Stimulated activated CD8-positive, alpha-beta memory T cell treated with anti-CD3 and anti-CD28 coated beads, Interleukin-15, amount 100 ng/mL, for 4 hours (primary cell): Measurements from ENCODE around the gene TDRD9.

Experiments
- DNase-seq, 2 donors: peaks; one replicate each; pipeline ENCODE4 v3.0.0-alpha.2; 2020; ENCODE audit warnings: low read depth in 2 of 2

The TDRD9 gene

DNA sequence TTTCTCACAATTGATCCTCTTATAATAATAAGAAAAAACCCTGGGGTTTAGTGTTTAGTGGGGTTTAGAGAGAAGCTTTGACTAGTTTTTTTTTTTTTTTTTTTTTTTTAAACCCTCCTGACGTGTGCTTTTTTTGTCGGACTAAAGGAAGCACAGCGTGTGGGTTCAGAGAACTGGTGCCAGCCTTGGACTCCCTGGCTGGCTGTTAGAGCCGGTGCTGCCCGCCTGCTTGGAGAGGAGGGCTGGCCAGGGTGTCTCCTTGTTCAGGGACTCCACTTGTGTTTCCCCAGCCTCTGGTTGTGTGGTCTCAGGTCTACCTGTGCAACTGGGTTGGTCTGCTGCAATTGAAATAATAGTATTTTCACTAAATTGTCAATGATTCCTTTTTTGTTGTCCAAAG lies 103.1 kb downstream of the TDRD9 start:
- DNase-seq: no peak

DNA sequence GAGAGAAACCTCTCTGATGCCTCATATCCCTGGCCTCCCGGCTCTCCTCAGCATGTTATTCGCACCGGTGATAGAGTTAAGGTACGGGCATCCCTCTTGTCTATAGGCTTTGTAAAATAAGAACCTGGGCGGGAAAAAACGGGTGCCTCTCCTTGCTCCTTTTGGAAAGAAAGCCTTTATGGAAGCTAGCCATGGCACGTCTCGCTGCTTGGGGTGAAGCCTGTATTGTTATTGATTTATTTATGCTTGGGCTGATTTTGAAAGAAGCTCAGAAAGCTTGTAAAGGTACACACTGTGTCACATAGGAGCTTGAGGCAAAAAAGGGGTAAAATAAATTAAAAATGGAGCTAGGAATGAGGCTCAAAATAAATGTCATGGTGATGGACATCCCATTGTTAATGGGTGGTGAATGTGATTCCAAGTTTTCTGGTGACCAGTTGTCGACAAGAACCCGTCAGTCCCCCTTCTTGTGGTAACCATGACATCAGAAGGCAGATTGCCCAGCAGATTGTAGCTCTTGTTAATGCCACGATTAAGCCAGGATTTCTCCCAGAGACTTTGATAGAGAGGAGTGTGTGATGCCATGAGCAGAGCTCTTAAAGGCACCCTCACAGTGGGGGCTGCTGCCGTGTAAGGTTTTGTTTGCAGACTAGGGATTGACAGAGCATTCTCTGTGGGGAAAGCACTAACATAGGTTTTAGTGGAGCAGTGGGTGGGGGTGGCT lies 106.9 kb downstream of the TDRD9 start:
- DNase-seq: no peak

DNA sequence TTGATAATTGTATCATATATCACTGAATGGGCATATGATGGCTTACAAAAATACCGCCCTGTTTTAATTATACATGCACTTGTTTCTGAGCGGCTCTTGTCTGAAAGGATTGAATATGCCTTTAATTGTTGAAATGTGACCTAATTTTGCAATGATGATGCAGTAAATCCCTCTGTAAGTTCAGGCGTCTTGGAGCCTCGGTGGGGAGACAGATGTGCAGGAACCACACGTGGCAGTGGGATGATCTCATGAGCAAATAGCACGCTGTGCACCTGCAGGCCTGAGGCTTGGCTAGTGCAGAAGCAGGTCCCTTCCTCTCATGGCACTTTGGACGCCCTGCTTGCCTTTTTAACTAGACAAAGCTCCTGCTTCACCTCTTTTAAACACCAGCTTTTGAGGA lies 108.0 kb downstream of the TDRD9 start:
- no peak for DNase-seq

DNA sequence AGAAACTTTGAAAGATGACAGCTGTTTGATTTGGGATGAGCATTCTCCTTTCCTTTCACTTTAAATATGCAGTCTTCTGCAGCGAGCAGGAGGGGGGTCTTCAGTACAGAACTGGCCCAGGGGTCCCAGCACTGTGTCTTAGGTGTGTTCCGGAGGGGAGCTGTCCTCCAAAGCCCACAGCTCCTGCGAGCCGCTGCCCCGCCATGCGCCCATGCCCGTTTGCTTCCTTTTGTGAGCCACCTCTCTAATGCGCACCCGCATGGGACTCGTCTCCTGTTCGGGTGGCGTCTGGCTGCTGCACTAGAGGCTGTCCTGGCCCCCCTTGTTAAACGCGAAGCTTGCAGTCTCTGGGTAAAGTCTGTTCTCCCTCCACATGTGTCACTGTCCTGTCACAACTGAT lies 108.8 kb downstream of the TDRD9 start:
- no peak for DNase-seq

DNA sequence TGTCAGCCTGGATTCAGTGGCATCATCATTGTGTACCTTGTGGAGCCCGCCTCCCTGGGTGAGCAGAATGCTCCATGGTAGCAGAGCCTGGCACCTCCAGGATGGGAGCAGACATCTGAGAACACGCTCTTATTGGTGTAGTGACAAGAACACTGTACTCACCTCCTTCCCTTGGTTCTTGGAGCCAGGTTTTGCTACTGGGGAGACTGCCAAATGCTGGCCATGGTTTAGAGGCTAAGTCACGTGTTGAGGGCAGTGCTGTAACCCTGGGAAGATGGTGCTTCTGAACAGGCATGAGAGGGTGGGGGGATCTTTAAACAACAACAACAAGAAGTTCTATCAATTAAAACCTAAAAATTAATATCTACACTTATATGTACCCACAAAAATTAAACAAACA lies 109.6 kb downstream of the TDRD9 start:
- DNase-seq: no peak

DNA sequence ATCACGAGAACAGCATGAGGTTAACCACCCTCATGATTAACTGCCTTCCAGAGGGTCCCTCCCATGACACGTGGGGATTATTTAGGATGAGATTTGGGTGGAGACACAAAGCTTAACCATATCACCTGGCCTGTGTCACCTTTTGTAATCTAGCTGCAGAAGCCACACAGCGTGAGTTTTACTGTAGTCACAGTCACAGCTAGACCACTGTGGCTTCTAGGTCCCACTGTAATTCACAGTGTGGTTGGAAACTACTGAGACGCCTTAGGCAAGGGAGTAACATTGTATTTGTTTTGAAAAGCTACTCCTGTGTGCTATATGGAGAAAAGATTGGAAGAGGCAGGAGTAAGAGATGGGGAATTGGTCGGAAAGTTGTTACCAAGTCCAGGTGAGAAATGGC lies 111.0 kb downstream of the TDRD9 start:
- DNase-seq: no peak

DNA sequence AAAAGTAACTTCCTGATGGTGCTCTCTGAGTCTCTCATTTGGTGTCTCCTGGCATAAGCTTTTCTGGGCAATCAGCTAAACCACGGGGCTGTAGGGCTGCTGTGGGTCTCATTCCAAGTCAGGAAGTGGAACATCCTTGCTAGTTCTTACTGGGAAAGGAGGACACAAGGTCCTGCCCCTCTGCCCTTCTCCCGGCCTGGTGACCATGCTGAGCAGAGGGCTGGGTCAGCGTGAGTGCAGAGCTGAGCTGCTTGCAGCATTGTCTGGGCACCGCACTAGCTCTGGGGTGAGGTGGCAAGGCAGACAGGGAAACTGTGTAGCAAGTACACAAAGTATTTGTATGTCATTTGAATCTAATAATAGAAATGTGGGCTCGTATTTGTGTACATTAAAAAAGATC lies 112.3 kb downstream of the TDRD9 start:
- no peak for DNase-seq

DNA sequence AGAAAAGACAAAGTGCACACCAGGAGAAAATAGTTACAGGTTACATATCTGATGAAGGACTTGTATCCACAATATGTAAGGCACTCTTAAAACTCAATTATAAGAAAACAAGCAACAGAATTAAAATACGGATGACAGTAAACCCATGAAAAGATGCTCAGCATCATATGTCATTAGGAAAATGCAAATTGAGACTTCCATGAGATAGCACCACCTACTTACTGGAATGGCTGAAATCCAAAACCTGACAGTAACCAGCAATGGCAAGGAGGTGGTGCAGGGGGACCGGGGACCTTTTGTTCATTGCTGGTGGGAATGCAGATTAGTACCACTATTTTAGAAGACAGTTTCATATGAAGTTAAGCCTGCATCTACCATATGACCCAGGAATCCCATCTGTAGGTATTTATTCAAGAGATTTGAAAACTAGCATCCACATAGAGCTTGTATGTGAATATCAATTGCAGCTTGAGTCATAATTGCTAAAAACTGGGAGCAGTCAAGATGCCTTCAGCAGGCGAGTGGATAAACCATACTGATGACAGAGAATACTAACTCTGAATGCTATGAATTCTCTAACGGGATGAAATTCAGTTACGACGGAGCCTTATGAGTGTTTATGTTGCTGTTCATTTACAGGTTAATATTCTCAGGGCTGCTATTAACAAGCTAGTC lies 113.3 kb downstream of the TDRD9 start:
- DNase-seq: no peak

DNA sequence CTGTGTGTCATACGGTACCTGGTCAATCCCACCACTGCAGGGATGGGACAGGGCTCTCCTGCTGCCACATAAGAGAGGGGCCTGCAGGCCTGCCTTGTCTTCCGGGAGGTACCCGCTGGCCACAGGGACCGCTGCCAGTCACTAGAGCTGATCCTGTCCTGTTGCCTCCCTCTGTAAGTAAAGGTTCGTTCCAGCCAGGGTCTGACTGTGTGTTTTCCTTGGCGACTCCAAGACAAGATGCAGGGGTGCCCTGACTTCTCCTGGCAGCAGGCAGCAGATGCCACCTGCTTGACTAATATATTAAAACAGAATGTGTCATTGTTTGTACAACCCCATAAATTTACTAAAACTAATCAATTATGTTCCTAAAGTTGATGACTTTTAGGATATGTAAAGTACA lies 115.8 kb downstream of the TDRD9 start:
- no peak for DNase-seq

DNA sequence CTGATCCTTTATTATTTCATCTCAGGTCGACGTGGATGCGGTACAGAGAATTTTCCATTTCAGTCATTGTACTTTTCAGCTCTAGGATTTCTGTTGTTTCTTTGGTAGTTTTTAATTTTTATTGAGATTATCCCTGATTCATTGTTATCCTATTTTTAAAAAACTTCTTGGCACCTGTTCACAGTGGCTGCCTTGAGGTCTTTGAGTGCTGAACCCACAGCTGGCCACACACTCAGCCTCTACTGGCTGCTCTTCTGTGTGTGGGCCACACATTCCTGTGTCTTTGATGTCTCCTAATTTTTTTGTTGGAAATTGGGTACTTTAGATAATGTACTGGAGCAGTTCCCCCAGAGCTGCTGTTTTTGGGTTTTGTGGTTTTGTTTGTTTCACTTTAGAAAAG lies 119.5 kb downstream of the TDRD9 start:
- no peak for DNase-seq

DNA sequence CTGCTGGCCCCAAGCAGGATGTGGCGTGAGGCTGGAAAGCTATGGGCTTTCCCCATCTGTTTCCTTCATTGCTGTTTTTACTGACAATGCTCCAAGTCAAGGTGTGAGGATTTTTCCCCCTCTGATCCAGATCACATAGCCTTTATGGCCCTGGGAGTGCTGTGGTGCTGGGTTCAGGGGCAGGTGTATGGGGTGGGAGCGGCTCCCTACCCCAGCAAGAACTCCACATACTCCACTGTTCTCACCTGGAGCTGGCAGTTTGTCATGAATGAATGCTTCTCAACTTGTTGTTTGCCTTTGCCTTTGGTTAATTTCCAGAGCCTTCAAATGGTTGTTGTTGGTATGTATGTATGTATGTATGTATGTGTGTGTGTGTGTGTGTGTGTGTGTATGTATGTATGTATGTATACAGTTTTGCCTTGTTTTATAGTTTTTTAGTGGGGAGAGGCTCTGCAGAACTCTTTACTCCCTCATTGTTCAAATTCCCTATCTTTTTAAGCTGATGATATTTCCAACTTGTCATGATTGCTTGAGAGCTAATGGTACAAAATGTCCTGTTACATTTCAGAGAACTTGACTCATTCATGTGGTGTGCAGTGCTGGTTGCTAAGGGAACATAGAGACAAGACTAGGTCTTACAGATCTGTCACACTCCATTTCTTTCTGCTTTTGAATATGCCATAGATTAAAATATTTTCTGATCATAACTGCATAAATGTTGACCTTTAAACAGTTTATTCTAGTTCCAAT lies 120.7 kb downstream of the TDRD9 start:
- DNase-seq: no peak

DNA sequence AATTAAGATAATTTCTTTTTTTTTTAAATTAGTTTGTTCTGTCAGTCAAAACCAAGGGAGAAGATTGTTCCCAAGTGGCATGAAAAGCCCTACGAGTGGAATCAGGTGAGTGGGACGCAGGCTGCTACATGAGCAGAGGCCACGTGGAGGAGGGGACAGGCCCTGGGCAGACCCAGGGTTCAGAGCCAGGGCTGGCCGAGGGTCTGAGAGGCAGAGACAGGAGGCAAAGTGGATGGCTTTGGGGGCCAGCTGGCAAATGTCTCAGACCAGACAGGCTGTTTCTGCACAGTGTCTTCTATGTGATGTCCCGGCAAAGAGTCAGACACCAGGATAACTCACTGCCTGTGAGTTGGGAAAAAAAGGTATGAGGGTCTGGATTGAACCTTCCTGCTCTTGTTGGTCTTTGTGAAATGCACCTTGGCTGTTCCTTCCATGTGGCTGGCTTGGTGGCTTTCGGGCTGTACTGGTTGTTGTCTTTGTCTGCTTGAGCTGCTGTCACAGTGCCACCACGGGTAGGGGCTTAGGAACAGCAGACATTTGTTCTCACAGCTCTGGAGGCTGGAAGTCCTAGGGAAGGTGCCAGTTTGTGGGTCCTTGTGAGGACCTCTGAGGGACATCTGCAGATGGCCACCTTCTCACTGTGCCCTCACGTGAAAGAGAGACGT lies 121.5 kb downstream of the TDRD9 start:
- no peak for DNase-seq

DNA sequence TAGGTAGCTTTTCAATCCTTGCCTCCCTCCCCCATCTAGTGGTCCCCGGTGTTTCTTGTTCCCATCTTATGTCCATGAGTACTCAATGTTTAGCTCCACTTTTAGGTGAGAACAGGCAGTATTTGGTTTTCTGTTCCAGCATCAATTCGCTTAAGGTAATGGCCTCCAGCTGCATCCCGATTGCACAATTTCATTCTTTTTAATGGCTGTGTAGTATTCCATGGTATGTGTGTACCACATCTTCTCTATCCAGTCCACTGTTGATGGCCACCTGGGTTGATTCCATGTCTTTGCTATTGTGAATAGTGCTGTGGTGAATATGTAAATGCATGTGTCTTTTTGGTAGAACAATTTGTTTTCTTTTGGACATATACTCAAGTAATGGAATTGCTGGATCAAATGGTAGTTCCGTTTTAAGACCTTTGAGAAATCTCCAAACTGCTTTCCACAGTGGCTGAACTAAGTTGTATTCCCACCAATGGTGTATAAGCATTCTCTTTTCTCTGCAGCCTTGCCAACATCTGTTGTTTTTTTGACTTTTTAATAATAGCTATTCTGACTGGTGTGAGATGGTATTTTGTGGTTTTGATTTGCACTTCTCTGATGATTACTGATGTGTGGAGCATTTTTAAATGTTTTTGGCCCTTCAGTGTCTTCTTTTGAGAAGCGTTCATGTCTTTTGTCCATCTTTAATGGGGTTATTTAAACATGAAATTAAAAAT lies 123.0 kb downstream of the TDRD9 start:
- no peak for DNase-seq

DNA sequence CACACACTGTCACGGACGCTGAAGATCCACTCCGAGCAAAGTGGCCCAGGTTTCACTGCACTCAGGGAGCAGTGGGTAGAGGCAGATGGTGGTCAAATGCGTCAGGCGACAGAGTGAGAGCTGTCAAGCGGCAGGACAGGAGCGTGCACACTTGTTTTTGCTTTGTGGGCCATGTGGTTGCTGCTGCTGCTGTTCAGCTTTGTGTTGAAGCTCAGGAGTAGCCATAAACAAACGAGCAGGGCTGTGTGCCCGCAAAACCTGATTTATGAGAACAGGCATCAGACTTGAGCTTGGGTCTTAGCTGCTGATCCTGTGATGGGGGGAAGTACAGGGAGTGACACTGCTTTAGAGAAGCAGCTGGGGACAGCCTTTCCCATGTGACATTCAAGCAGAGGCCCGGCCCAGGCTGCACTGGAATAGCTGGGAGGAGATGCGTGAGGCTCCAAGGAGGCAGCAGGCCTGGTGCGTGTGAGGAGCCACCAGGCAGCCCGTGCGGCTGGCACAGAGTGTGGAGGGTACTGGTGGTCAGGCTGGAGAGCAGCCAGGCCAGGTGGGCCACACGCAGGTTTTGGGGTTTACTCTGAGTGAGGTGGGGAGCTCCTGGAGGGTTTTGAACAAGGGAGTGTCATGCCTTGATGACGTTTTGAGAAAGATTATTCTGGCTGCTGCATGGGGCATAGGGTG lies 126.1 kb downstream of the TDRD9 start:
- no peak for DNase-seq

DNA sequence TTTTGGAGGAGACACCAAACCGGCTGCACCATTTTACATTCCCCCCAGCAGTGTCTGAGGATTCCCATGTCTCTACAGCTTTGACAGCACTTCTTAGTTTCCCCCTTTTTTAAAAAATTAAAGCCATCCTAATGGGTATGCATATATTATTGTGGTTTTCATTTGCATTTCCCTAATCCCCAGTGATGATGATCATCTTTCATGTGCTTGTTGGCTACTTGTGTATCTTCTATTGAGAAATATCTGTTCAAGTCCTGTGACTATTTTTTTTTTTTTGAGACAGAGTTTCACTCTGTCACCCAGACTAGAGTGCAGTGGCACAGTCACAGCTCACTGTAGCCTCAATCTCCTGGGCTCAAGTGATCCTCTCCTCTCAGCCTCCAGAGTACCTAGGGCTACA lies 134.0 kb downstream of the TDRD9 start:
- DNase-seq: no peak

DNA sequence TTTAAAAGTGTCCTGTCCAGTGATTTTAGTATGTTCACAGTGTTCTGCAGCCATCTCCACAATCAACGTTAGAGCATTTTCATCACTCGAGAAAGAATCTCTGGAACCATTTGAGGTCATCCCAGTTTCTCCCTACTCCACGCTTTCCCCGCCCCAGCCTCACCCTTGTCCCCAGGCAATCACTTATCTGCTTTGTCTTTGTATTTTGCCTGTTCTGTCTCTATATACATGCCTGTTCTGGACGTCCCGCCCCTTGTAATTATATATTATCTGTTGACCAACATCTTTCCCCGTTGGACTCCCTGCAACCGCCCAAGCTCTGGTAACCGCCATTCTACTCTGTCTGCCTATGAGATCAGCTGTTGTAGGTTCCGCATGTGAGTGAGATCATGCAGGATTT lies 135.7 kb downstream of the TDRD9 start:
- no peak for DNase-seq

DNA sequence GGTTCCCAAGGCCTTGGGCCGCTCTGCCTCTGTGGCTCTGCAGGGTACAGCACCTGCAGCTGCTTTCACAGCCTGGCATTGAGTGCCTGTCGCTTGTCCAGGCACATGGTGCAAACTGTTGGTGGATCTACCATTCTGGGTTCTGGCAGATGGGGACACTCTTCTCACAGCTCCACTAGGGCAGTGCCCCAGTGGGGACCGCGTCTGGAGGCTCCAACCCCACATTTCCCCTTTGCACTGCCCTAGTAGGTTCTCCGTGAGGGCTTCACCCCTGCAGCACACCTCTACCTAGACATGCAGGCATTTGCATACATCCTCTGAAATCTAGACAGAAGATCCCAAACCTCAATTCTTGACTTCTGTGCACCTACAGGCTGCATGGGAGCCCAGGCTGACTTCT lies 138.0 kb downstream of the TDRD9 start:
- no peak for DNase-seq

DNA sequence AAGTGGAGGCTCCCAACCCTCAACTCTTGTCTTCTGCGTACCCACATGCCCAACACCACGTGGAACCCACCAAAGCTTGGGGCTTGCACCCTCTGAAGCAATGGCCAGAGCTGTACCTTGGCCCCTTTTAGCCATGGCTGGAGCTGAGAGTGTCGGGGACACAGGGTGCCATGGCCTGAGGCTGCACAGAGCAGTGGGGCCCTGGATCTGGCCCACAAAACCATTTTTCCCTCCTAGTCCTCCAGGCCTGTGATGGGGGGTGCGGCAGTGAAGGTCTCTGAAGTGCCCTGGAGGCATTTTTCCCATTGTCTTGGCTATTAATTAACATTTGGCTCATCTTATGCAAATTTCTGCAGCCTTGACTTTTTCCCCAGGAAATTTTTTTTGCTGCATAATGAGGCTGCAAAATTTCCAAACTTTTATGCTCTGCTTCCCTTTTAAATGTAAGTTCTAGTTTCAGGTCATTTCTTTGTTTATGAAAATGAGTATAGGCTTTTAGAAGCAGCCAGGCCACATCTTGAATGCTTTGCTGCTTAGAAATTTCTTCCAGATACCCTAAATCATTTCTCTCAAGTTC lies 138.6 kb downstream of the TDRD9 start:
- no peak for DNase-seq

DNA sequence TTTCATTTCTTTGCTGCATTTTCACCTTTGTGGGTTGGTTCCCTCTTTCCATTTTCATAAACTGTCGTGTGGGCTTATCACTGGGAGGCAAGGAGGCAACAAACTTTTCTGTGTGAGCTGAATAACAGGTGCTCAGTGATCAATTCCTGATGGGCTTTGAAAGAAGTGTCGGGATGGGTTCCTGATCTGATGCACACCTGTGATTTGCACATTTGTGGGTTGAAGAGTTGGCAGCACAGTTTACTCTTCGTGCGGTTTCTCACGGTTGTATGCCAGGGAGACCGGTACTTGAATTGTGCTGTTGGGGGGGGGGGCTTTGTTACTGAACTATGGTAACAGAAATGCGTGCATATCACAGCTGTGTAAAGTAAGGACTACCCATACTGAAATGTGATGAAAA lies 141.3 kb downstream of the TDRD9 start:
- no peak for DNase-seq

DNA sequence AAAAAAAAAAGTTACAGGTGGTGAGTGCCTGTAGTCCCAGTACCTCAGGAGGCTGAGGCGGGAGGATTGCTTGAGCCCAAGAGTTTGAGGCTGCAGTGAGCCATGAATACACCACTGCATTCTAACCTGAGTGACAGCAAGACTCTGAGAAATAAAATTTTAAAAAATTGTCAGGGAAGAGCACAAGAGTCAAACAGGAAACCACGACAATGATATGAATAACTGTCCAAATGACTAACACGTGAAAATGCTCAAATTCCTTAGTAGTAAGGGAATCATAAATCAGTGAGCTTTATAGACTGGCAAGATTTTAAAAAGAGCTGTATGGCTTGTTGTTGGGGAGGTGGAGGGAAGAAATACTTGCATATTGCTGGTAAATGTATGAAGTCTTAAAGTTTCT lies 144.3 kb downstream of the TDRD9 start:
- DNase-seq: no peak

DNA sequence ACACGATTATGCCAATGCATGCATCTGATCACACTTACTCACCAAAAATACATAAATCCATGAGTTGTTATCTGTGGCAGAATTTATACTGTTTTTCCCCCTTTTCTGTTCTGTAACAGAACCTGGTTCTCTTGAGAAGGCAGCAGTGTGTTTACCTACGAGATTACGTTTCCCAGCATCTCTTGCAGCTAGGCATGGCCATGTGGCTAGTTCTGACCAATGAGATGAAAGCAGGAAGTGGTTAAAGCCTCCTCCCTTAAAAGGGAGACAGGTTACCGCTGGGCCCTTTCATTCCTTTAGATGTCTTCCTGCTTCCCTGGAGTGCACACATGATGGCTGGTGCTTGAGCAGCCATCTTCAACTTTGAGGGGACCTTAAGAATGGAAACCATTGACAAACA lies 145.5 kb downstream of the TDRD9 start:
- DNase-seq: no peak
